Astrocyte (in vitro differentiated cells and primary cell): Measurements from ENCODE around the gene CDT1.

Experiments
- CTCF ChIP-seq: IDR thresholded peaks from 2 replicates; pipeline ENCODE4 v1.5.1; 2011; ENCODE audit warnings: low read depth, mild to moderate bottlenecking, inconsistent platforms, low read length, moderate library complexity; ENCODE audit not compliant: insufficient read depth
- EZH2 ChIP-seq: IDR thresholded peaks from 2 replicates; pipeline ENCODE4 v1.6.1; 2012; ENCODE audit warnings: mild to moderate bottlenecking, low read length, inconsistent platforms; ENCODE audit not compliant: insufficient read depth

DNA sequence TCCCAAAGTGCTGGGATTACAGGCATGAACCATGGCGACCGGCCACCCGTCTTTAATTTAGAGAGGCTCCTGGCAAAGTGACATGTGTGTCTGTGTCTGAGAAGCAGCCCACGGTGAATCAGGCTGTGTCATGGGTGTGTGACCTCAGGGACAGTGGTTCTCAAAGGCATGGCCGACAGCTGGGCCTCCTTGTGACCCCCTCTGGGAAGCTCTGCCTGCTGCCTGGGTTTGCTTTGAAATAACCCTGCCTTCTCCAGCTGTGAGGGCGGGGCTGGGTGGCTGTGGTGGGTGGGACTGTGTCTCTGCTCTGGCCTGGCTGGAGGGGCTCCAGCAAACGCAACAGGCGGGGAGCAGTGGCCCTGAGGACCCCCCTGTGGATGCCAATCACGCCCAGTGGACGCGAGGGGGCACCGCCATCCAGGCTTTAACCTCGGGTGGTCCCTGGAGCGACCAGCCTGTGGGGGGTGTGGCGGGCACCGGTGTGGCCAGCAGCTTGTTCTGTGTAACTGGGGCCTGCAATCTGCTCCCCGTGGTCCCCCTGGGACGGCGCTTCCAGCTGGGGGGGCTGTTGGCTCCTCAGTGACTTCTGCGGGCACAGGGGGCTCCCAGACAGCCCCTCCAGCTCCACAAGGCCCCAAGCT lies 16.9 kb downstream of the CDT1 start:
- no peak for TF ChIP-seq CTCF
- TF ChIP-seq EZH2 = no peak
